Endothelial cell of umbilical vein (primary cell): ENCODE measurements around the gene LARP1. TPM values are rescaled to one million over a fixed set of nuclear protein-coding genes. Genes with fewer than 3 reads are reported as not detected.
"Not testable (repeated sequence)": the region's sequence is repeated elsewhere in the genome, so short reads cannot be mapped to it uniquely, and the experiment has no call there.

Source experiments
- BruUV-seq: library from RNA; stranded (reverse); fragments of 400-500 nt; replicated peaks from 2 replicates; lab custom pipeline; 2021; lab: Mats Ljungman, UMichigan
- CTCF ChIA-PET: fragments of 300-600, 350-600 bp; sonication (Branson Sonifier 250); formaldehyde crosslinking; loops from one replicate; lab custom pipeline; 2021; ENCODE audit warnings: antibody characterized with exemption, inconsistent platforms; lab: Charles Lee
- POLR2A ChIA-PET: fragments of 300-600, 350-600 bp; sonication (Branson Sonifier 250); formaldehyde crosslinking; loops from one replicate; lab custom pipeline; 2021; ENCODE audit warnings: antibody characterized with exemption, inconsistent platforms; lab: Charles Lee
- DNase-seq: peaks from one replicate; pipeline ENCODE4 v3.0.0-alpha.2; 2011; ENCODE audit warnings: low read depth, low spot score
- FAIRE-seq: peaks from 2 replicates; lab custom pipeline; 2011; peaks lifted over from hg19 to GRCh38; lab: Jason Lieb, UNC
- H2AFZ ChIP-seq: 2 replicates; pipeline ENCODE4 v1.6.0; 2012; ENCODE audit warnings: low read depth, low read length, control low read depth, inconsistent platforms
- H3K27ac ChIP-seq: 2 replicates; pipeline ENCODE4 v1.5.1; 2011; ENCODE audit warnings: low read depth, mild to moderate bottlenecking, control low read depth, low read length, moderate library complexity; ENCODE audit not compliant: insufficient read depth
- H3K27me3 ChIP-seq, 2 experiments: 2 replicates each; pipeline versions ENCODE4 v1.6.0 to v1.6.1; 2011; ENCODE audit warnings: low read length in 2 of 2, mixed read lengths in 1 of 2; ENCODE audit not compliant: control insufficient read depth in 2 of 2, insufficient read depth in 2 of 2
- H3K36me3 ChIP-seq, 2 experiments: 2 replicates in 1 of 2; 3 replicates in 1 of 2; pipeline ENCODE4 v1.5.1; 2011; ENCODE audit warnings: low read length in 2 of 2, mild to moderate bottlenecking in 1 of 2, moderate library complexity in 1 of 2; ENCODE audit not compliant: control insufficient read depth in 2 of 2, insufficient read depth in 2 of 2; ENCODE audit errors: extremely low read depth in 1 of 2
- H3K4me1 ChIP-seq: 3 replicates; pipeline ENCODE4 v1.5.1; 2011; ENCODE audit warnings: mild to moderate bottlenecking, low read length; ENCODE audit not compliant: control insufficient read depth, insufficient read depth; ENCODE audit errors: extremely low read depth
- H3K4me2 ChIP-seq: 2 replicates; pipeline ENCODE4 v1.6.1; 2011; ENCODE audit warnings: low read length, control low read depth, mixed read lengths; ENCODE audit not compliant: insufficient read depth
- H3K4me3 ChIP-seq, 3 experiments: fragments of 200-600 bp in 1 of 3; sonication (generic), shearing (Covaris generic) in 1 of 3; replicated peaks in 1 of 3; 2 replicates each; pipeline ENCODE4 v1.5.1; 2011 to 2016; ENCODE audit warnings: control low read depth in 3 of 3, low read length in 3 of 3, mild to moderate bottlenecking in 2 of 3, inconsistent platforms in 1 of 3, low read depth in 1 of 3, moderate library complexity in 1 of 3; ENCODE audit not compliant: insufficient read depth in 1 of 3
- H3K79me2 ChIP-seq: 2 replicates; pipeline ENCODE4 v1.6.0; 2012; ENCODE audit warnings: low read length, inconsistent platforms; ENCODE audit not compliant: control insufficient read depth, insufficient read depth
- H3K9ac ChIP-seq: replicated peaks from 2 replicates; pipeline ENCODE3; 2011; ENCODE audit warnings: low read length, control low read depth; ENCODE audit not compliant: insufficient read depth; ENCODE audit errors: extremely low read depth
- H3K9me1 ChIP-seq: replicated peaks from 3 replicates; pipeline ENCODE4 v1.6.0; 2011; ENCODE audit warnings: mild to moderate bottlenecking, low read length; ENCODE audit not compliant: control insufficient read depth, insufficient read depth; ENCODE audit errors: extremely low read depth
- H3K9me3 ChIP-seq: replicated peaks from 2 replicates; pipeline ENCODE4 v1.5.1; 2012; ENCODE audit warnings: low read length, inconsistent platforms; ENCODE audit not compliant: control insufficient read depth, insufficient read depth
- H4K20me1 ChIP-seq: replicated peaks from 2 replicates; pipeline ENCODE3; 2011; ENCODE audit warnings: mild to moderate bottlenecking, low read length; ENCODE audit not compliant: control insufficient read depth, insufficient read depth; ENCODE audit errors: extremely low read depth
- EZH2 ChIP-seq: IDR thresholded peaks from 2 replicates; pipeline ENCODE4 v1.6.1; 2012; ENCODE audit warnings: borderline replicate concordance, low read depth, mild to moderate bottlenecking, moderate library complexity, low read length, inconsistent platforms; ENCODE audit not compliant: severe bottlenecking
- FOS ChIP-seq: IDR thresholded peaks from 2 replicates; pipeline ENCODE4 v1.6.1; 2011; ENCODE audit warnings: mild to moderate bottlenecking, low read length, moderate library complexity, borderline replicate concordance; ENCODE audit not compliant: insufficient read depth
- GATA2 ChIP-seq: IDR thresholded peaks from 2 replicates; pipeline ENCODE4 v1.7.0; 2011; ENCODE audit warnings: low read depth, mild to moderate bottlenecking, moderate library complexity, mixed read lengths, low read length; ENCODE audit not compliant: insufficient read length, insufficient read depth
- JUN ChIP-seq: IDR thresholded peaks from 2 replicates; pipeline ENCODE4 v1.6.1; 2011; ENCODE audit warnings: borderline replicate concordance, low read depth; ENCODE audit not compliant: insufficient read length, insufficient read depth
- POLR2A ChIP-seq: IDR thresholded peaks from 2 replicates; pipeline ENCODE4 v1.6.1; 2012; ENCODE audit warnings: low read depth, mild to moderate bottlenecking, control low read depth, low read length
- POLR2AphosphoS5 ChIP-seq: IDR thresholded peaks from 2 replicates; pipeline ENCODE4 v1.6.1; 2012; ENCODE audit warnings: low read depth, mild to moderate bottlenecking, control low read depth, low read length, moderate library complexity; ENCODE audit not compliant: insufficient read depth
- dilution Hi-C: fragments of 300-500 bp; cut with MboI; formaldehyde crosslinking; loops from one replicate; pipeline ENCODE4 v1.15.0; 2019; ENCODE audit warnings: low sequenced_read_pairs; ENCODE audit not compliant: extremely low pct_ligation_motif_present
- intact Hi-C: fragments of 100-400 bp; cut with micrococcal nuclease; formaldehyde crosslinking; loops from one replicate; pipeline ENCODE4 v1.10.0; 2022
- polyA plus RNA-seq, 4 experiments: library from polyadenylated mRNA; depleted of rRNA in 3 of 4; stranded (reverse) in 3 of 4; unstranded in 1 of 4; fragments of >200 nt; gene quantifications; 2 replicates each; pipeline versions ENCODE4 v1.2.1 to v1.2.3, GENCODE V29; 2011 to 2012; ENCODE audit warnings: missing spikeins in 1 of 4
- total RNA-seq: library from RNA; stranded (reverse); gene quantifications from 2 replicates; pipeline ENCODE4 v1.2.3, GENCODE V29; 2021
- TF ChIP-seq, protein P1 (sequence below): IDR thresholded peaks from 2 replicates; pipeline ENCODE4 v1.6.1; 2011; ENCODE audit not compliant: insufficient read depth, insufficient read length
- TF ChIP-seq, protein P2 (sequence below), 2 donors: IDR thresholded peaks; 1 replicate in 1 of 2; 2 replicates in 1 of 2; pipeline ENCODE4 v1.5.1; 2011; ENCODE audit warnings: low read length in 2 of 2, mild to moderate bottlenecking in 2 of 2, moderate library complexity in 2 of 2, control low read depth in 1 of 2, inconsistent platforms in 1 of 2, low read depth in 1 of 2; ENCODE audit not compliant: insufficient read depth in 1 of 2; ENCODE audit errors: extremely low read depth in 1 of 2

The LARP1 gene
- total and polyA plus RNA-seq, 2 donors (not counting 3 experiments of a cell fraction or from before 2014, with no cell fraction given): 70.4 to 252 TPM

DNA sequence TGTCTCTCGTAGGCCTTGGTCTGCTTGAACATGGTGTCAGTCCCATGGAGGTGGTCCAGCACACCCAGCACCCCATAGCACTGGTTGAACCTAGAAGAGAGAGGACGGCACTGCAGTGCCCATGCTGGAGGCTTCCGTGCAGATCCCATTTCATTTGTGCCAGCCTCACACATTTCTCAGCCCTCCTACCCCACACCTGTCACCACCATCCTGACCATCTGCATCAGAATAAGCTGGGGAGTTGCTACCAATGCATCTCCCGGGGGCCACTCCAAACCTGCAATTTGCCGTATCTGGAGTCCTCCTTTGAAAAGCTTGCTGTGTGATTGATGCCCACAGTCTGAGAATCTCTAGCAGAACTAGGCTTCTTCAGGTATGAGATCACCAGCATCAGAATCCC is 65.2 kb downstream of the LARP1 start:
- dilution Hi-C loops (no loop called here), intact Hi-C loops (no loop called here)
- H3K36me3 ChIP-seq: peaks cover 4 to 23% of the 10 kb centered on the region in 2 experiments
- BruUV-seq: no TSS peak
- ChIA-PET POLR2A (interaction anchor here (0.6 kb wide), 1 partner anchor 88 kb away, joined by 7 read pairs; no protein-coding TSS in a partner anchor), CTCF (no interaction called here)
- H3K9me3 ChIP-seq: no peaks in the 10 kb centered on the region
- H3K4me3 ChIP-seq: no peak overlapping the region
- no peaks in the 10 kb centered on the region for H3K79me2 ChIP-seq
- FAIRE-seq (no peak), DNase-seq (no peak)
- H2AFZ ChIP-seq: no peak overlapping the region
- H3K27ac ChIP-seq: no peak overlapping the region
- peaks cover 3% of the 10 kb centered on the region for H3K4me1 ChIP-seq
- H4K20me1 ChIP-seq: no peaks in the 10 kb centered on the region
- TF ChIP-seq JUN: no peak
- TF ChIP-seq GATA2: no peak
- no peak for TF ChIP-seq POLR2AphosphoS5
- TF ChIP-seq, protein P1, sequence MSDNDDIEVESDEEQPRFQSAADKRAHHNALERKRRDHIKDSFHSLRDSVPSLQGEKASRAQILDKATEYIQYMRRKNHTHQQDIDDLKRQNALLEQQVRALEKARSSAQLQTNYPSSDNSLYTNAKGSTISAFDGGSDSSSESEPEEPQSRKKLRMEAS: no peak
- TF ChIP-seq POLR2A: no peak
- TF ChIP-seq, protein P2, sequence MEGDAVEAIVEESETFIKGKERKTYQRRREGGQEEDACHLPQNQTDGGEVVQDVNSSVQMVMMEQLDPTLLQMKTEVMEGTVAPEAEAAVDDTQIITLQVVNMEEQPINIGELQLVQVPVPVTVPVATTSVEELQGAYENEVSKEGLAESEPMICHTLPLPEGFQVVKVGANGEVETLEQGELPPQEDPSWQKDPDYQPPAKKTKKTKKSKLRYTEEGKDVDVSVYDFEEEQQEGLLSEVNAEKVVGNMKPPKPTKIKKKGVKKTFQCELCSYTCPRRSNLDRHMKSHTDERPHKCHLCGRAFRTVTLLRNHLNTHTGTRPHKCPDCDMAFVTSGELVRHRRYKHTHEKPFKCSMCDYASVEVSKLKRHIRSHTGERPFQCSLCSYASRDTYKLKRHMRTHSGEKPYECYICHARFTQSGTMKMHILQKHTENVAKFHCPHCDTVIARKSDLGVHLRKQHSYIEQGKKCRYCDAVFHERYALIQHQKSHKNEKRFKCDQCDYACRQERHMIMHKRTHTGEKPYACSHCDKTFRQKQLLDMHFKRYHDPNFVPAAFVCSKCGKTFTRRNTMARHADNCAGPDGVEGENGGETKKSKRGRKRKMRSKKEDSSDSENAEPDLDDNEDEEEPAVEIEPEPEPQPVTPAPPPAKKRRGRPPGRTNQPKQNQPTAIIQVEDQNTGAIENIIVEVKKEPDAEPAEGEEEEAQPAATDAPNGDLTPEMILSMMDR (IDR thresholded peaks at IDR 0.05; ENCODE audit: extremely low read depth in 1 of 2, insufficient read depth in 1 of 2, low read depth in 1 of 2, low read length in 2 of 2): no peak
- TF ChIP-seq FOS: no peak
- TF ChIP-seq EZH2: no peak
- no peaks in the 10 kb centered on the region for H3K27me3 ChIP-seq
- no peak overlapping the region for H3K9ac ChIP-seq
- no peaks in the 10 kb centered on the region for H3K9me1 ChIP-seq
- H3K4me2 ChIP-seq: no peak overlapping the region

DNA sequence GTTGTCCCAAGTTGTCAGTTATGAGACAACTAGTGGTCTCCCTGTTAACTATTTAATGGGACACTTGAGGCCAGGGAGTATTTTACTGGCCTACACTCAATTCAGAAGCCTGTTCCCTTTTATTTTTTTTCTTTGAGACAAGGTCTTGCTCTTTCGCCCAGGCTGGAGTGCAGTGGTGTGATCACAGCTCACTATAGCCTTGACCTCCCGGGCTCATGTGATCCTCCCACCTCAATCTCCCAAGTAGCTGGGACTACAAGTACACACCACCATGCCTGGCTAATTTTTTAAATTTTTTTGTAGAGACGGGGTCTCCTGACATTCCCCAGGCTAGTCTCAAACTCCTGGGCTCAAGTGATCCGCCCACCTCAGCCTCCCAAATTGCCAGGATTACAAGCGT is 67.7 kb downstream of the LARP1 start:
- H4K20me1 ChIP-seq, intact Hi-C loops, POLR2A ChIA-PET, H3K4me1 ChIP-seq, H3K9ac ChIP-seq, H3K79me2 ChIP-seq, dilution Hi-C loops, H3K9me1 ChIP-seq, H3K27ac ChIP-seq, BruUV-seq, H2AFZ ChIP-seq, H3K4me3 ChIP-seq, H3K9me3 ChIP-seq, H3K27me3 ChIP-seq, FAIRE-seq, H3K4me2 ChIP-seq, DNase-seq: not testable (repeated sequence)
- CTCF ChIA-PET: interaction anchor here (1.6 kb wide), 1 partner anchor 11 kb away, joined by 3 read pairs; no protein-coding TSS in a partner anchor
- H3K36me3 ChIP-seq: peaks cover 0 to 15% of the 10 kb centered on the region in 2 experiments
